Measurements from ENCODE around the gene TEC.

TEC gene

DNA sequence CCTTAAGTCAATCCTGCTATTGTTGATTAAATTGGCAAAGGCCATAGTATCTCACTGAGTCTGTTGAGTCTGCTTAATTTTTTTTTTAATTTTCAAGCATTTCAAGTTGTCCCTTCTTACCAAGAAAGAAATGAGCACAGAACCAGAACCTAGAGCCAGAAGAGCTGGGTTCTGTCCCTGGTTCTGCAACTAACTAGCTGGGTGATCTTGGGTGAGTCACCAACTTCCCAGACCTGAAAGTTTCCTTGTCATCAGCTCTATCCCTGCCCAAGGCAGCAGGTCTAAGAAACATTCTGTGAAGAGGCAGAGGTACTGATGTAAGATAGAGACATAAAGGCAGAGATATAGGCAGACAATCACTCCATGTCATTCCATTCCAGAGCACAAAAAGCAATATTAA lies 17.3 kb downstream of the TEC start:
- no peak for DNase-seq (ENCODE audit: extremely low spot score)
- ChIA-PET CTCF (interaction anchor here (0.7 to 5.9 kb wide), 5 partner anchors 9 to 19 kb away, joined by 3 to 27 read pairs (median 3); no protein-coding TSS in a partner anchor), POLR2A (no interaction called here)
- TF ChIP-seq, protein P1, sequence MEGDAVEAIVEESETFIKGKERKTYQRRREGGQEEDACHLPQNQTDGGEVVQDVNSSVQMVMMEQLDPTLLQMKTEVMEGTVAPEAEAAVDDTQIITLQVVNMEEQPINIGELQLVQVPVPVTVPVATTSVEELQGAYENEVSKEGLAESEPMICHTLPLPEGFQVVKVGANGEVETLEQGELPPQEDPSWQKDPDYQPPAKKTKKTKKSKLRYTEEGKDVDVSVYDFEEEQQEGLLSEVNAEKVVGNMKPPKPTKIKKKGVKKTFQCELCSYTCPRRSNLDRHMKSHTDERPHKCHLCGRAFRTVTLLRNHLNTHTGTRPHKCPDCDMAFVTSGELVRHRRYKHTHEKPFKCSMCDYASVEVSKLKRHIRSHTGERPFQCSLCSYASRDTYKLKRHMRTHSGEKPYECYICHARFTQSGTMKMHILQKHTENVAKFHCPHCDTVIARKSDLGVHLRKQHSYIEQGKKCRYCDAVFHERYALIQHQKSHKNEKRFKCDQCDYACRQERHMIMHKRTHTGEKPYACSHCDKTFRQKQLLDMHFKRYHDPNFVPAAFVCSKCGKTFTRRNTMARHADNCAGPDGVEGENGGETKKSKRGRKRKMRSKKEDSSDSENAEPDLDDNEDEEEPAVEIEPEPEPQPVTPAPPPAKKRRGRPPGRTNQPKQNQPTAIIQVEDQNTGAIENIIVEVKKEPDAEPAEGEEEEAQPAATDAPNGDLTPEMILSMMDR (IDR thresholded peaks at IDR 0.05; ENCODE audit: control extremely low read depth, extremely low read depth, low read depth, missing control alignments) = no peak

DNA sequence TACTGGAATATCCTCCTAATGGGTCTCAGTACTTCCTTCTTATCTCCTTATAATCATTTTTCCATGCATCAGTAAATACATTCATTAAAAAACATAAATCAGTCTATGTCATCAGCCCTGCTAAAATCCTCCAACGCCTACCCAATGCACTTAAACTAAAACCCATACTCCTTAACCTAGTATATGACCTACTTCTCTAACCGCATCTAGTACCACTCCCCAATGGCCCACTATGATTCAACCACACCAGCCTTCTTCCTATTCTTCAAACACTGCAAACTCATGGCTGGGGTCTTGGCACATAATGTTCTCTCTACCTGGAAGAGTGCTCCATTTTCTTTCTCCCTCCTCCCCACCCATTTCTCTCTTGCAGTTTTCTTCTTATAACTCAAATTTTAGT lies 18.7 kb downstream of the TEC start:
- TF ChIP-seq, protein P1 (IDR thresholded peaks at IDR 0.05; ENCODE audit: control extremely low read depth, extremely low read depth, low read depth, missing control alignments) = no peak
- ChIA-PET CTCF (interaction anchor here (0.9 to 5.9 kb wide), 4 partner anchors 9 to 16 kb away, joined by 4 to 27 read pairs (median 5); no protein-coding TSS in a partner anchor), POLR2A (no interaction called here)
- DNase-seq (ENCODE audit: extremely low spot score) = no peak

DNA sequence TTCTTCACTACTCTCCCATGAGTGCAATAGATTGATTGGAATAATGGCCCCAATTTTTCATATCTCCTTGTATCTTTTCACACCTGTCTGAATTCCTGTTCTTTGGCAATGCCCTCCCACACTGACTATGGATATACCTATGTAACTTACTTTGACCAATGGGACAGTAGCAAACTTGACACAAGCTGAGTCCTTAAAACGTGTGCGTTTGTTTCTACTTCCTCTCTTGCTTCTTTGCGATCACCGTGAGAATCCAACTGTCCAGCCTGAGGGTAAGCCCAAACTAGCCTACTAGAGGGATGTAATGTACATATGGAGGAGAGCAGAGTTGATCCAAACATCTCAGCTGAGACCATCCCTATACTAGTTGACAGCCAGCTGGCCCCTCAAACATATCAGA lies 19.3 kb downstream of the TEC start:
- POLR2A ChIA-PET = interaction anchor here (1.0 kb wide), 1 partner anchor 8 kb away, joined by 5 read pairs; no protein-coding TSS in a partner anchor
- no peak for DNase-seq (ENCODE audit: extremely low spot score)
- CTCF ChIA-PET = interaction anchor here (1.0 to 5.9 kb wide), 5 partner anchors 10 to 27 kb away, joined by 3 to 27 read pairs (median 4); no protein-coding TSS in a partner anchor
- TF ChIP-seq, protein P1 (IDR thresholded peaks at IDR 0.05; ENCODE audit: control extremely low read depth, extremely low read depth, low read depth, missing control alignments) = no peak

DNA sequence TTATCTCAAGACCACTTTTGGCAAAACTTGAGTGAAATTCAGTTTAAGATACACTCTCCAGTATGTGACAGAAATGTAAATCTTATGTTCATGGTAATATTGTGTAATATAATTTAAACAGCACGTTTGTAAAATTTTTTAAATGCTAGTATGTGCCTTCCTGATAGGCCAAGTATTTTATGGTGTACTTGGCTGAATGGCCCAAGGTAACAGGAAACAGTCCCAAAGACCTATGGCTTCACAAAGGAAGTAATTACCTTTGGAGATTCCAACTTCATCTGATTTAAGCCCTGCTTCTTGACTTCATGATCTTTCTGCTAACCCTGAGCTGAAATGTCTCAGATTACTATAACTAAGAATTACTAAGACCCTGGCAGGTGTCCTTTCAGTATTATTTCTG lies 20.3 kb downstream of the TEC start:
- TF ChIP-seq, protein P1 (IDR thresholded peaks at IDR 0.05; ENCODE audit: control extremely low read depth, extremely low read depth, low read depth, missing control alignments) = no peak
- ChIA-PET CTCF (interaction anchor here (0.6 to 5.9 kb wide), 6 partner anchors 8 to 26 kb away, joined by 3 to 27 read pairs (median 4); no protein-coding TSS in a partner anchor), POLR2A (interaction anchor here (0.7 to 1.0 kb wide), 3 partner anchors 9 to 93 kb away, joined by 3 to 9 read pairs (median 5); no protein-coding TSS in a partner anchor)
- DNase-seq (ENCODE audit: extremely low spot score) = no peak

DNA sequence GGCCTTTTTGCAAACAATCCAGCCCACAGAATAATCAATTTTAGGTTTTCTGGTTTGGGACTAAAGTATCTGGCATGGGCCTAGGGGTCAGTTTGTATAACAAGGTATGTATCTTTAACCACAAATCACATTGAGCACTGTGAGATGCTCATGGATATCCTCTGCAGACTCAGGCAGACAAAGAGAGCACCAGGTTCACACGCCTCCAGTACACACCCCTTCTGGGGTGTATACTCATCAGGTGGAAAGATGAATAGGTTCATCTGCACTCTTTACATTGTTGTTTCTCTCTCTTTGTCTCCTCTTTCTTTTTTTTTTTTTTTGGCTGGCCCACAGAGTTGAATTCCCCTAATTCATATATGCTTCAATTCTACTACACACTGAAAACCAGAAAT lies 21.1 kb downstream of the TEC start:
- ChIA-PET CTCF (interaction anchor here (1.0 to 5.9 kb wide), 3 partner anchors 9 to 27 kb away, joined by 3 to 27 read pairs (median 5); no protein-coding TSS in a partner anchor), POLR2A (interaction anchor here (0.7 kb wide), 2 partner anchors 16 to 92 kb away, joined by 3 to 9 read pairs; no protein-coding TSS in a partner anchor)
- TF ChIP-seq, protein P1 (IDR thresholded peaks at IDR 0.05; ENCODE audit: control extremely low read depth, extremely low read depth, low read depth, missing control alignments) = no peak
- no peak for DNase-seq (ENCODE audit: extremely low spot score)

DNA sequence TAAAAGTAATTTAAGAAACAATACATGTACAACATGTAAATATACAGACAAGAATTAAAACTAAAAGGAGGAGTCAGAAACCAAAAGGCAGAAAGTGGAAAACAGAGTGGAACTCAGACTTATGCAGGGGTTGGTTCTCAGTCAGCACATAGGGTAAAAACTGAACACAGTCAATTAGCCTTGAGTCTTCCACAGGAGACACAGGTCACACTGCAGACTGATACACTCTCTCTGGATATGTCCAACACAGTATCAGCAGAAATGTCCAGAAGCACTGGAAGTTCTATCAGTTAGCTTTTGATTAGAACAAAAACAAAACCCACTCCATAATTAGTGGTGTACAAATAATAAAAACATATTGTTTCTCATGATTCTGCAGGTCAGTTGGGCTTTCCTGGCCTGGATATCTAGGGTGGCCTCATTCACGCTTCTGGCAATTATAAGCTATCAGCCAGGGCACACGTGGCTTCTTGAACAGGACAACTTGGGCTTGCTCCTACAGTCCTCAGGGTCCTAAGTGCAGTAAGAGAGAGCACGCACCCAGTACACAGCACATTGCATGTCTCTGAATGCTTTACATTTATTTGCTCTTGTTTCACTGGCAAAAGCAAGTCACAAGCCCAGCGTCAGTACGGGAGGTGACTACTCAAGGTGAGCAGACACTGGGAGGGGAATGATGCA lies 21.6 kb downstream of the TEC start:
- TF ChIP-seq, protein P1 (IDR thresholded peaks at IDR 0.05; ENCODE audit: control extremely low read depth, extremely low read depth, low read depth, missing control alignments) = no peak
- no peak for DNase-seq (ENCODE audit: extremely low spot score)
- ChIA-PET POLR2A (no interaction called here), CTCF (interaction anchor here (1.0 to 5.9 kb wide), 3 partner anchors 10 to 28 kb away, joined by 3 to 27 read pairs (median 5); no protein-coding TSS in a partner anchor)

All from GM10248 (cell line).